ENCODE results near the gene C16orf89.

- TF ChIP-seq SUZ12 (IDR thresholded peaks at IDR 0.05; ENCODE audit: extremely low read depth, insufficient read depth, insufficient read length) (no peak), ZNF274 (IDR thresholded peaks at IDR 0.05; ENCODE audit: low read depth, low read length) (no peak), YY1 (IDR thresholded peaks at IDR 0.05; ENCODE audit: insufficient read depth, insufficient read length) (no peak)
These were observed 34.2 kb downstream of the C16orf89 start for GRCh38 chr16:5031601-5032000.
